Activated naive CD8-positive, alpha-beta T cell treated with anti-CD3 and anti-CD28 coated beads, Interleukin-2, amount 50 U/mL, for 16 hours (primary cell): ENCODE measurements around the gene PGAP1.

Experiments
- DNase-seq: peaks from one replicate; pipeline ENCODE4 v3.0.0-alpha.2; 2020; ENCODE audit warnings: low read depth, low spot score

The PGAP1 gene

GRCh38 chr2:196802401-196802800, 124.1 kb downstream of the PGAP1 start:
- no peak for DNase-seq

GRCh38 chr2:196801674-196802261, 124.7 kb downstream of the PGAP1 start:
- DNase-seq, result no peak

DNA sequence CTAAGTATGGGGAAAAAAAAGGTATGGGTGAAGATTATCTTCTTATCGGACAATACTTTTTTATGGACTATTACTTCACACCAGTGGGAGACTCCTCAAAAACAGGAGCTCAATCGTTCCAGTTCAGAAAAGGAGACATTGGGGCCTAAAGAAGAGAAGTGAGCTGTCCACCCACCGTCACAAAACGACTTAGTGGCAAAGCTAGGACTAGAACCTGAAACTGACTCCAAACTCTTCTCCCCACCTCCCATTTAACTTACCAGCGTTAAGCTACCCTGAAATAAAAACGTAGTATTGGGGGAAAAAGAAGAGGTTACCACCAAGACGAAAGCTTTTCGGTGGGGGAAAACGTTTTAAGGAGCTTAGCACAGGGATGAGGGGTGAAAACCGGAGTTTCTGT, 127.5 kb downstream of the PGAP1 start:
- no peak for DNase-seq

GRCh38 chr2:196792865-196793264, 133.6 kb downstream of the PGAP1 start:
- no peak for DNase-seq

- no peak for DNase-seq
Observed at GRCh38 chr2:196783431-196784094, 142.9 kb downstream of the PGAP1 start.
